Measurements from ENCODE around the gene HERC3.

GRCh38 chr4:88674979-88675378, 82.7 kb downstream of the HERC3 start:
- TF ChIP-seq CTCF (IDR thresholded peaks at IDR 0.05) = no peak
- TF ChIP-seq POLR2A (IDR thresholded peaks at IDR 0.05) = no peak
